Neural progenitor cell (in vitro differentiated cells): ENCODE measurements around the gene METTL1.

Experiments
- CTCF ChIP-seq: fragments of 200-600 bp; sonication (generic); IDR thresholded peaks from 2 replicates; pipeline ENCODE4 v1.5.1; 2017; ENCODE audit warnings: antibody characterized with exemption, mild to moderate bottlenecking
- EZH2 ChIP-seq: fragments of 200-600 bp; sonication (generic); IDR thresholded peaks from 2 replicates; pipeline ENCODE4 v1.6.1; 2017; ENCODE audit warnings: antibody characterized with exemption, mild to moderate bottlenecking, moderate library complexity

DNA sequence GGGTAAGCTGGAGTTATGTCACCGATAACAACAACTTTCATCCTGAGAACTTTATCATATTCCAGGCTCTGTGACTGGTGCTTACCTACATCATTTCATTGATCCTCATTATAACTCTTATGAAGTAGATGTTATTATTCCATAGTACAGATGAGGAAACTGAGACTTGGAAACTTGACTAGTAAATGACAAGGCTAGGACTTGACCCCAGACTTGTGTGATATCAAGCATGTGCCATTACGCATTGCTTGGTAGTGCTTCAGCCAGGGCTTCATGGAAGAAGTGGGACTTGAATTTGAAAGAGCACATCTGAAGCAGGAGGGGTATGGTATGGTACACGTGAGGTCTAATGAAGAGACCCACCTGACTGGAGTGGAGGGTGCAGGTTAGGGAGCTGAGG lies 34.8 kb upstream of the METTL1 start:
- no peak for TF ChIP-seq CTCF
- TF ChIP-seq EZH2 = no peak
